Activated CD8-positive, alpha-beta memory T cell treated with anti-CD3 and anti-CD28 coated beads, Interleukin-2, amount 50 U/mL, for 1 hour (primary cell): ENCODE data around the gene RASAL1.
"Not testable (repeated sequence)": the region's sequence is repeated elsewhere in the genome, so short reads cannot be mapped to it uniquely, and the experiment has no call there.

ENCODE experiments used
- DNase-seq: peaks from one replicate; pipeline ENCODE4 v3.0.0-alpha.2; 2020; ENCODE audit errors: extremely low read depth

The RASAL1 gene

GRCh38 chr12:113142173-113142885 is 6.8 kb upstream of the RASAL1 start:
- DNase-seq: no peak

- DNase-seq: not testable (repeated sequence)
Observed at GRCh38 chr12:113141716-113142115, 6.2 kb upstream of the RASAL1 start.

- no peak for DNase-seq
Observed at GRCh38 chr12:113140706-113141105, 5.1 kb upstream of the RASAL1 start.

- no peak for DNase-seq
Observed at GRCh38 chr12:113138826-113139225, 3.3 kb upstream of the RASAL1 start.

GRCh38 chr12:113137861-113138783 is 2.6 kb upstream of the RASAL1 start:
- DNase-seq: no peak

GRCh38 chr12:113136990-113137511 is 1.5 kb upstream of the RASAL1 start:
- no peak for DNase-seq

- DNase-seq: peak; percentile 37
Observed at GRCh38 chr12:113136128-113136989, 798 bp upstream of the RASAL1 start.

- no peak for DNase-seq
Observed at GRCh38 chr12:113134521-113134951, 1.0 kb downstream of the RASAL1 start.

GRCh38 chr12:113134071-113134470 is 1.5 kb downstream of the RASAL1 start:
- no peak for DNase-seq

- no peak for DNase-seq
Observed at GRCh38 chr12:113133666-113134065, 1.9 kb downstream of the RASAL1 start.

GRCh38 chr12:113133036-113133435 is 2.5 kb downstream of the RASAL1 start:
- no peak for DNase-seq

- DNase-seq: no peak
Observed at GRCh38 chr12:113131556-113131955, 4.0 kb downstream of the RASAL1 start.

GRCh38 chr12:113130457-113131135 is 5.0 kb downstream of the RASAL1 start:
- DNase-seq: no peak

- no peak for DNase-seq
Observed at GRCh38 chr12:113129664-113130456, 5.7 kb downstream of the RASAL1 start.

GRCh38 chr12:113128802-113129663 is 6.5 kb downstream of the RASAL1 start:
- no peak for DNase-seq

- DNase-seq: no peak
Observed at GRCh38 chr12:113127791-113128199, 7.8 kb downstream of the RASAL1 start.

- DNase-seq: no peak
Observed at GRCh38 chr12:113120670-113121370, 14.7 kb downstream of the RASAL1 start.

- no peak for DNase-seq
Observed at GRCh38 chr12:113119980-113120669, 15.4 kb downstream of the RASAL1 start.
